GM12878 (cell line): ENCODE measurements around the gene CCDC187.

ENCODE experiments used
- BACH1 ChIP-seq: fragments of 450-650 bp; IDR thresholded peaks from 2 replicates; pipeline ENCODE4 v1.6.1; 2017; ENCODE audit warnings: mild to moderate bottlenecking, borderline replicate concordance
- CBFB ChIP-seq: IDR thresholded peaks from 2 replicates; pipeline ENCODE4 v1.6.1; 2016; ENCODE audit warnings: antibody characterized with exemption, low read depth
- CTCF ChIP-seq, 3 experiments: IDR thresholded peaks in 2 of 3; conservative IDR thresholded peaks in 1 of 3; 2 replicates each; pipeline ENCODE4 v1.5.1; 2011; ENCODE audit warnings: low read depth in 3 of 3, low read length in 3 of 3, mild to moderate bottlenecking in 3 of 3, control low read depth in 2 of 3, moderate library complexity in 2 of 3, inconsistent platforms in 1 of 3, mixed read lengths in 1 of 3; ENCODE audit not compliant: control insufficient read depth in 2 of 3, insufficient read depth in 1 of 3; ENCODE audit errors: extremely low read depth in 1 of 3
- MXI1 ChIP-seq: fragments of 150-350 bp; IDR thresholded peaks from 2 replicates; pipeline ENCODE4 v1.6.1; 2011; ENCODE audit warnings: low read depth, mild to moderate bottlenecking, inconsistent platforms, low read length, improper control_type of control experiment
- PML ChIP-seq: IDR thresholded peaks from 2 replicates; pipeline ENCODE4 v1.6.1; 2012; ENCODE audit warnings: low read length, inconsistent platforms
- POLR2A ChIP-seq: IDR thresholded peaks from 2 replicates; pipeline ENCODE4 v1.6.1; 2011; ENCODE audit warnings: low read depth, mild to moderate bottlenecking, low read length
- POLR2AphosphoS2 ChIP-seq: IDR thresholded peaks from 2 replicates; pipeline ENCODE4 v1.6.1; 2011; ENCODE audit warnings: low read depth, mild to moderate bottlenecking, low read length, improper control_type of control experiment, moderate library complexity
- RAD21 ChIP-seq: IDR thresholded peaks from 2 replicates; pipeline ENCODE4 v1.6.1; 2011; ENCODE audit warnings: mild to moderate bottlenecking, low read depth, low read length, moderate library complexity; ENCODE audit not compliant: insufficient read depth
- SMC3 ChIP-seq: IDR thresholded peaks from 2 replicates; pipeline ENCODE4 v1.6.1; 2011; ENCODE audit warnings: low read length, improper control_type of control experiment, borderline replicate concordance
- TF ChIP-seq, protein P1 (sequence below): IDR thresholded peaks from 2 replicates; pipeline ENCODE4 v1.6.1; 2012; ENCODE audit warnings: mild to moderate bottlenecking, low read depth, low read length

GRCh38 chr9:136317695-136318094, 13.8 kb upstream of the CCDC187 start:
- TF ChIP-seq SMC3 (no peak), CTCF (IDR thresholded peaks at IDR 0.05 in 2 of 3, conservative IDR thresholded peaks at IDR 0.05 in 1 of 3; ENCODE audit: control insufficient read depth in 2 of 3, extremely low read depth in 1 of 3, insufficient read depth in 1 of 3, low read depth in 3 of 3, low read length in 3 of 3) (no peak), MXI1 (no peak), PML (no peak), RAD21 (no peak), CBFB (no peak), BACH1 (no peak), POLR2AphosphoS2 (no peak), POLR2A (no peak)
- TF ChIP-seq, protein P1, sequence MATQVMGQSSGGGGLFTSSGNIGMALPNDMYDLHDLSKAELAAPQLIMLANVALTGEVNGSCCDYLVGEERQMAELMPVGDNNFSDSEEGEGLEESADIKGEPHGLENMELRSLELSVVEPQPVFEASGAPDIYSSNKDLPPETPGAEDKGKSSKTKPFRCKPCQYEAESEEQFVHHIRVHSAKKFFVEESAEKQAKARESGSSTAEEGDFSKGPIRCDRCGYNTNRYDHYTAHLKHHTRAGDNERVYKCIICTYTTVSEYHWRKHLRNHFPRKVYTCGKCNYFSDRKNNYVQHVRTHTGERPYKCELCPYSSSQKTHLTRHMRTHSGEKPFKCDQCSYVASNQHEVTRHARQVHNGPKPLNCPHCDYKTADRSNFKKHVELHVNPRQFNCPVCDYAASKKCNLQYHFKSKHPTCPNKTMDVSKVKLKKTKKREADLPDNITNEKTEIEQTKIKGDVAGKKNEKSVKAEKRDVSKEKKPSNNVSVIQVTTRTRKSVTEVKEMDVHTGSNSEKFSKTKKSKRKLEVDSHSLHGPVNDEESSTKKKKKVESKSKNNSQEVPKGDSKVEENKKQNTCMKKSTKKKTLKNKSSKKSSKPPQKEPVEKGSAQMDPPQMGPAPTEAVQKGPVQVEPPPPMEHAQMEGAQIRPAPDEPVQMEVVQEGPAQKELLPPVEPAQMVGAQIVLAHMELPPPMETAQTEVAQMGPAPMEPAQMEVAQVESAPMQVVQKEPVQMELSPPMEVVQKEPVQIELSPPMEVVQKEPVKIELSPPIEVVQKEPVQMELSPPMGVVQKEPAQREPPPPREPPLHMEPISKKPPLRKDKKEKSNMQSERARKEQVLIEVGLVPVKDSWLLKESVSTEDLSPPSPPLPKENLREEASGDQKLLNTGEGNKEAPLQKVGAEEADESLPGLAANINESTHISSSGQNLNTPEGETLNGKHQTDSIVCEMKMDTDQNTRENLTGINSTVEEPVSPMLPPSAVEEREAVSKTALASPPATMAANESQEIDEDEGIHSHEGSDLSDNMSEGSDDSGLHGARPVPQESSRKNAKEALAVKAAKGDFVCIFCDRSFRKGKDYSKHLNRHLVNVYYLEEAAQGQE: no peak
